ENCODE results near the gene DUSP21.
"Not testable (repeated sequence)": the region's sequence is repeated elsewhere in the genome, so short reads cannot be mapped to it uniquely, and the experiment has no call there.

Gene DUSP21

DNA sequence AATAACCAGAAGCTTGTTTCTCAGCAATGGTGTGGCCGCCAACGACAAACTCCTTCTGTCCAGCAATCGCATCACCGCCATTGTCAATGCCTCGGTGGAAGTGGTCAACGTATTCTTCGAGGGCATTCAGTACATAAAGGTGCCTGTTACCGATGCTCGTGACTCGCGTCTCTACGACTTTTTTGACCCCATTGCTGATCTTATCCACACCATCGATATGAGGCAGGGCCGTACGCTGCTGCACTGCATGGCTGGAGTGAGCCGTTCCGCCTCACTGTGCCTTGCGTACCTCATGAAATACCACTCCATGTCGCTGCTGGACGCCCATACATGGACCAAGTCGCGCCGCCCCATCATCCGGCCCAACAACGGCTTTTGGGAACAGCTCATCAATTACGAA is 383 bp downstream of the DUSP21 start:
- TF ChIP-seq CTCF (IDR thresholded peaks at IDR 0.05; ENCODE audit: low read depth, low read length, missing control alignments), result no peak
- no peak for DNase-seq
- Histone ChIP-seq H3K4me3 (ENCODE audit: low read depth, low read length) (no peak overlapping the region), H3K36me3 (replicated peaks) (no peaks in the 10 kb centered on the region), H3K27ac (no peak overlapping the region), H3K27me3 (replicated peaks) (no peaks in the 10 kb centered on the region)
- in situ Hi-C loops (cut with HindIII; ENCODE audit: low pct_ligation_motif_present, low sequenced_read_pairs), result no loop called here

- DNase-seq; H3K4me3 ChIP-seq (ENCODE audit: low read depth, low read length); H3K36me3 ChIP-seq (replicated peaks); H3K27me3 ChIP-seq (replicated peaks); in situ Hi-C loops (cut with HindIII; ENCODE audit: low pct_ligation_motif_present, low sequenced_read_pairs); H3K27ac ChIP-seq: not testable (repeated sequence)
Observed at GRCh38 chrX:44850891-44851290, 7.1 kb downstream of the DUSP21 start.

DNA sequence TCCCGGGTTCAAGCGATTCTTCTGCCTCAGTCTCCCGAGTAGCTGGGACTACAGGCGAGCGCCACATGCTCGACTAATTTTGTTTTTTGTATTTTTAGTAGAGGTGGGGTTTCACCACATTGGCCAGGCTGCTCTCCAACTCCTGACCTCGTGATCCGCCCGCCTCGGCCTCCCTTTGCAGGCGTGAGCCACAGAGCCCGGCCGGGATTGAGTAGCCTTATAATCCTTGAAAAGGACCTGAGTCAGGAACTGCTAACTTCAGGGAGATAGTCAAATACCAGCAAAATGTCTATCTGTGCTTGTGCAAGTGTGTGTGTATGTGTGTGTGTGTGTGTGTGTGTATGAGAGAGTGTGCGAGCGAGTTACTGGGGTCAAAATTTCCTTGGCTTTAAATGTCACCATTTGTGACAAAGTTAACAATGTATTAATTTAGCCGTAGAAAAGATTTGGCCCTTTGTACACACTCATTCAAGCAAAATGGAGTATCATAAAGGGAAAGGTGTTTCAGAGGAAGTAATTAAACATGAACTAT is 27.4 kb downstream of the DUSP21 start:
- in situ Hi-C loops (cut with HindIII; ENCODE audit: low pct_ligation_motif_present, low sequenced_read_pairs), result no loop called here
- H3K36me3 ChIP-seq (replicated peaks), result no peaks in the 10 kb centered on the region
- peak overlapping the region; percentile 3 for H3K4me3 ChIP-seq (ENCODE audit: low read depth, low read length)
- H3K27me3 ChIP-seq (replicated peaks), result no peaks in the 10 kb centered on the region
- TF ChIP-seq CTCF (IDR thresholded peaks at IDR 0.05; ENCODE audit: low read depth, low read length, missing control alignments), result no peak
- no peak overlapping the region for H3K27ac ChIP-seq
- DNase-seq, result no peak

GRCh38 chrX:44871931-44872820 is 28.4 kb downstream of the DUSP21 start:
- no peak for DNase-seq
- TF ChIP-seq CTCF (IDR thresholded peaks at IDR 0.05; ENCODE audit: low read depth, low read length, missing control alignments), result no peak
- Histone ChIP-seq H3K4me3 (ENCODE audit: low read depth, low read length) (peak overlapping the region; percentile 87), H3K36me3 (replicated peaks) (no peaks in the 10 kb centered on the region), H3K27me3 (replicated peaks) (no peaks in the 10 kb centered on the region), H3K27ac (peak overlapping the region; percentile 87)
- in situ Hi-C loops (cut with HindIII; ENCODE audit: low pct_ligation_motif_present, low sequenced_read_pairs), result no loop called here

GRCh38 chrX:44872821-44873414 is 29.1 kb downstream of the DUSP21 start, which contains the start of gene KDM6A:
Gene KDM6A, plus strand, starts transcription at chrX:44873188. Its CDS starts 364 bp downstream, at chrX:44873552.
- Histone ChIP-seq H3K36me3 (replicated peaks) (no peaks in the 10 kb centered on the region), H3K4me3 (ENCODE audit: low read depth, low read length) (peak within 1 kb of the TSS; percentile 87), H3K27me3 (replicated peaks) (no peaks in the 10 kb centered on the region), H3K27ac (peak within 1 kb of the TSS; percentile 87)
- in situ Hi-C loops (cut with HindIII; ENCODE audit: low pct_ligation_motif_present, low sequenced_read_pairs), result no loop called here
- peak; percentile 99 for DNase-seq
- no peak for TF ChIP-seq CTCF (IDR thresholded peaks at IDR 0.05; ENCODE audit: low read depth, low read length, missing control alignments)
